Ectodermal cell (in vitro differentiated cells): ENCODE results near the gene ZFR2.

Source experiments
- H3K27ac ChIP-seq: 2 replicates; pipeline ENCODE4 v1.7.0; 2013; ENCODE audit warnings: mild to moderate bottlenecking, low read depth, low read length; ENCODE audit not compliant: insufficient read depth, poor library complexity, severe bottlenecking
- H3K27me3 ChIP-seq: 2 replicates; pipeline ENCODE4 v1.7.0; 2013; ENCODE audit warnings: mild to moderate bottlenecking, low read length; ENCODE audit not compliant: insufficient read depth, control insufficient read depth, poor library complexity, severe bottlenecking
- H3K36me3 ChIP-seq: one replicate; pipeline ENCODE4 v1.7.0; 2013; ENCODE audit warnings: low read length; ENCODE audit not compliant: control insufficient read depth, insufficient read depth
- H3K4me1 ChIP-seq: one replicate; pipeline ENCODE4 v1.7.0; 2013; ENCODE audit warnings: low read length; ENCODE audit not compliant: control insufficient read depth, insufficient read depth
- H3K4me3 ChIP-seq: 2 replicates; pipeline ENCODE4 v1.7.0; 2013; ENCODE audit warnings: low read depth, low read length, control low read depth; ENCODE audit not compliant: insufficient read depth
- H3K9me3 ChIP-seq: 2 replicates; pipeline ENCODE4 v1.7.0; 2013; ENCODE audit warnings: mild to moderate bottlenecking, low read length, moderate library complexity; ENCODE audit not compliant: control insufficient read depth
- WGBS, 2 experiments: methylation state at CpG; one replicate each; pipeline ENCODE4 v1.1.7; 2013; ENCODE audit warnings: missing lambda C conversion rate in 2 of 2; 5-methylcytosine and 5-hydroxymethylcytosine counted together

Gene ZFR2

GRCh38 chr19:3773814-3774515, 94.9 kb downstream of the ZFR2 start:
- Histone ChIP-seq H3K9me3 (no peaks in the 10 kb centered on the region), H3K4me1 (peaks cover 15% of the 10 kb centered on the region), H3K27me3 (no peaks in the 10 kb centered on the region), H3K27ac (no peak overlapping the region), H3K36me3 (no peaks in the 10 kb centered on the region), H3K4me3 (no peak overlapping the region)
- WGBS, 2 experiments: 87% methylated on average over 12 of the region's 12 CpGs

DNA sequence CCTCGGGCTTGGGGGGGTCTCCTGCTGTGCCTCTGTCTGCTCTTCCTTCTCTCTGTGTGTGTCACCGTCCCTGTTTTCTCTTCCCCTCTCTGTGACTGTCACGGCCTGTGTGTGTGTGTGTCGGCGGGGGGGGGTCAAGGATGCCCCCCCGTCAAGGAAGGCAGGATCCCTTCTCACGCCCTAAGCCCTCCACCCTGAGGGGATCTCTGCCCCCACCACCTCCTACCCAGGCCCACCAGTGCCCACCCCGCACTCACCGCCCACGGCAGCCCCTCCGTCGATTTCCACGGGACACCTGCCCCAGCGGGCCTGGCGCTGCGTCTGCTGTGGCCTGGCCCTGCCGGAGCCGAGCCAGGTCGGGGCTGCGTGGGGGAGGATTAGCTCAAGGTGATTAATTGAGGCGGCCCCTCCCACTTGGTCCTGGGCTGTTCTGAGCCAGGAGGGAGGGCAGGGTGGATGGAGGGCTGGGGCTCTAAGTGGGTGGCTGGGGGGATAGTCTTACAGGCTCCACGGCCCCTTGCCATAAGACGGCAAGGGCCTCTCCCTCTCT, 96.9 kb downstream of the ZFR2 start, which contains the start of gene RAX2:
TSS of gene RAX2 (minus strand) at position 323 of the 550 bp plus-strand sequence. CDS start 486 bp downstream, outside the sequence.
- Histone ChIP-seq H3K27me3 (no peaks in the 10 kb centered on the region), H3K36me3 (no peaks in the 10 kb centered on the region), H3K27ac (no peak within 1 kb of the TSS), H3K4me1 (peaks cover 15% of the 10 kb centered on the region), H3K4me3 (no peak within 1 kb of the TSS), H3K9me3 (no peaks in the 10 kb centered on the region)
- 64 to 66% methylated on average over 23 of the region's 23 CpGs for whole genome bisulfite sequencing, 2 experiments

GRCh38 chr19:3771000-3771905, 97.6 kb downstream of the ZFR2 start:
- Histone ChIP-seq H3K27ac (no peak overlapping the region), H3K4me1 (peaks cover 15% of the 10 kb centered on the region), H3K36me3 (no peaks in the 10 kb centered on the region), H3K27me3 (no peaks in the 10 kb centered on the region), H3K9me3 (no peaks in the 10 kb centered on the region), H3K4me3 (no peak overlapping the region)
- WGBS, 2 experiments: 74 to 76% methylated on average over 35 of the region's 35 CpGs

- no peaks in the 10 kb centered on the region for H3K27me3 ChIP-seq
- H3K4me3 ChIP-seq: no peak overlapping the region
- WGBS, 2 experiments: 86 to 87% methylated on average over 53 of the region's 53 CpGs
- H3K36me3 ChIP-seq: no peaks in the 10 kb centered on the region
- H3K4me1 ChIP-seq: peaks cover 15% of the 10 kb centered on the region
- no peaks in the 10 kb centered on the region for H3K9me3 ChIP-seq
- H3K27ac ChIP-seq: no peak overlapping the region
Observed at GRCh38 chr19:3770136-3770999, 98.5 kb downstream of the ZFR2 start.

- Histone ChIP-seq H3K36me3 (no peaks in the 10 kb centered on the region), H3K27ac (no peak overlapping the region), H3K9me3 (no peaks in the 10 kb centered on the region), H3K27me3 (no peaks in the 10 kb centered on the region), H3K4me3 (no peak overlapping the region), H3K4me1 (peaks cover 15% of the 10 kb centered on the region)
- 86 to 89% methylated on average over 17 of the region's 17 CpGs for WGBS, 2 experiments
Observed at GRCh38 chr19:3769494-3769893, 99.3 kb downstream of the ZFR2 start.

DNA sequence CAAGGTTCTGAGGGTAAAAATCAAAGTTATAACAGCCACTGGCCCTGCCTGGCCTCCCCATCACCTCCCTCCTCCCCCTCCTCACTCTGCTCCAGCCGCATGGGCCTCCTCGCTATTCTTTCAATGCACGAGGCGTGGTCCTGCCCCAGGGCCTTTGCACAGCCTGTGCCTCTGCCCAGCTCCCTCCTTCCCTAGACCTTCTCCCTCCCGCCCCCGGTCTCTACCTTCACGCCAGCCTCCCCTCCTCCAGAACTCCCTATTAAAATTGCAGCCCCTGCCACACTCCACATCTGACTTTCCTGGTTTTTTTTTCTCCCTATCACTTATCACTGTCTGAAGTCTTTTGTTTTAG, 100.1 kb downstream of the ZFR2 start:
- no peak overlapping the region for H3K4me3 ChIP-seq
- WGBS, 2 experiments: 93 to 96% methylated on average over 7 of the region's 7 CpGs
- no peaks in the 10 kb centered on the region for H3K9me3 ChIP-seq
- H3K27ac ChIP-seq: no peak overlapping the region
- H3K4me1 ChIP-seq: peaks cover 15% of the 10 kb centered on the region
- H3K27me3 ChIP-seq: no peaks in the 10 kb centered on the region
- no peaks in the 10 kb centered on the region for H3K36me3 ChIP-seq

DNA sequence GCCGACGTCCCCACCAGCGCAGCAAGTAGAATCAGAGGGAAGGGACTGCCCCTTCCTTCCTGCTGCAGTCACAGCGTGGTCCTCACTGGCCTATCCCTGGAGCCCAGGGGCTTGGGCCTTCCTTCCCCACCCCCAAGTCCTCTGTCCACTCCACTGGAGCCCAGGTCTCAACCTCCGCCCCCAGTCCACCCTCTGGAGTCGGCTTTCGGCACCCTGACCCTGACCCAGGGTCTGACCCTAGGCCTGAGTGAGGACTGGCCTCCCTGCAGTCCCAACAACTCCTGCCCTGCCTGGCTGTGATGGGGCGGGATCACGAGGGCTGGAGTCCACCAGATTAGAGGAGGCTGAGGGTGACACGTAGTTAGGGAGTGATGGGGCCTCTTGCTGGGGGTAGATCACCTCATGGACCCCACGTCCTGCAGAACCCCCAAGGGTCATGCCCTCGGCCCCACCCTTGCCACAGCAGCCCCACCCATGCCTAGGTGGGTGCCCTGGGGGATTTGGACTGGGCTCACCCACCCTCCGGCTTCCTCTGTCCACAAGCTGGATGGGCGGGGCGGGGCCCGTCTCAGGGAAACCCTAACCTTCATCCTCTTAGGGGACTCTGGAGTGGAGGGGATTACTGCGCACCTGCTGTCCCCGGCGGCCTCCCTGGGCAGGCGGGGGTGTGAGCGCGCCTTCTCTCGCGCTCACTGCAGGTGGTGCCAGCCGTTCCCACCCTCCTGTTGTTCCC, 100.7 kb downstream of the ZFR2 start:
- 87 to 90% methylated on average over 25 of the region's 25 CpGs for WGBS, 2 experiments
- Histone ChIP-seq H3K9me3 (no peaks in the 10 kb centered on the region), H3K4me3 (no peak overlapping the region), H3K27me3 (no peaks in the 10 kb centered on the region), H3K27ac (no peak overlapping the region), H3K36me3 (no peaks in the 10 kb centered on the region), H3K4me1 (peaks cover 15% of the 10 kb centered on the region)

DNA sequence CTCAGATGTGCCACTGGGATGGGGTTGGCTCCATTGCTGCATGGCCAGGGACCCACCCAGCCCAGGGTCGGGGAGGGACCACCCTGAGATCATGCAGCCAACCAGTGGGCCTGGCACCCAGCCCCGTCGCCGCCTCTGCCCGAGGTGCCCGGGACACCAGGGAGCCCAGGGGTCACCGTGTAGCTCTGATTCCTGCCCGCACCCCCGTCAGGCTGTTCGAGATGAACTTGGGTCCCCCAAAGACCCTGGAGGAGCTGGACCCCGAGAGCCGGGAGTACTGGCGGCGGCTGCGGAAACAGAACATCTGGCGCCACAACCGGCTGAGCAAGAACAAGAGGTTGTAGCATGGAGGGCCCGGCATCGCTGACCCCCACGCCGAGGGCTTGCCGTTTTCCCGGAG, 101.8 kb downstream of the ZFR2 start:
- WGBS, 2 experiments: 92 to 93% methylated on average over 23 of the region's 23 CpGs
- Histone ChIP-seq H3K27me3 (no peaks in the 10 kb centered on the region), H3K27ac (no peak overlapping the region), H3K4me1 (peaks cover 11% of the 10 kb centered on the region), H3K9me3 (no peaks in the 10 kb centered on the region), H3K36me3 (no peaks in the 10 kb centered on the region), H3K4me3 (no peak overlapping the region)

GRCh38 chr19:3766520-3766919, 102.3 kb downstream of the ZFR2 start:
- H3K9me3 ChIP-seq: no peaks in the 10 kb centered on the region
- H3K4me3 ChIP-seq: no peak overlapping the region
- no peaks in the 10 kb centered on the region for H3K36me3 ChIP-seq
- no peaks in the 10 kb centered on the region for H3K27me3 ChIP-seq
- peaks cover 6% of the 10 kb centered on the region for H3K4me1 ChIP-seq
- 86 to 87% methylated on average over 7 of the region's 7 CpGs for WGBS, 2 experiments
- H3K27ac ChIP-seq: no peak overlapping the region
